GM19023 (cell line): ENCODE measurements around the gene TM9SF4.
A peak's percentile ranks its signal among the peaks of the same experiment; 100 is the strongest.

Experiments used
- ATAC-seq: cut with Tn5 transposase; IDR thresholded peaks from one replicate; pipeline ENCODE4 v1.9.1; 2021; ENCODE audit warnings: mild to moderate bottlenecking, moderate library complexity; ENCODE audit not compliant: unreplicated experiment

TM9SF4 gene

GRCh38 chr20:32109392-32110172 is at the start of gene TM9SF4:
TSS of gene TM9SF4 (plus strand) at chr20:32109714. CDS start at chr20:32109741, 27 bp downstream.
- peak; percentile 85 for ATAC-seq

- ATAC-seq: no peak
These were observed 46.7 kb upstream of the TM9SF4 start for GRCh38 chr20:32062776-32063170.

GRCh38 chr20:32063695-32064094 is 45.8 kb upstream of the TM9SF4 start:
- no peak for ATAC-seq

GRCh38 chr20:32064667-32065066 is 44.8 kb upstream of the TM9SF4 start:
- ATAC-seq: no peak

- no peak for ATAC-seq
These were observed 42.2 kb upstream of the TM9SF4 start for GRCh38 chr20:32067234-32067821.

GRCh38 chr20:32068174-32068573 is 41.3 kb upstream of the TM9SF4 start:
- ATAC-seq: no peak

- ATAC-seq: no peak
These were observed 39.8 kb upstream of the TM9SF4 start for GRCh38 chr20:32069711-32070110.

- no peak for ATAC-seq
These were observed 39.2 kb upstream of the TM9SF4 start for GRCh38 chr20:32070282-32070681.

GRCh38 chr20:32070690-32071213 is 38.8 kb upstream of the TM9SF4 start:
- no peak for ATAC-seq

- ATAC-seq: no peak
These were observed 37.9 kb upstream of the TM9SF4 start for GRCh38 chr20:32071395-32072167.

- ATAC-seq: no peak
These were observed 37.3 kb upstream of the TM9SF4 start for GRCh38 chr20:32072168-32072750.

GRCh38 chr20:32075534-32075933 is 34.0 kb upstream of the TM9SF4 start:
- no peak for ATAC-seq

GRCh38 chr20:32077190-32077589 is 32.3 kb upstream of the TM9SF4 start:
- no peak for ATAC-seq

GRCh38 chr20:32078322-32078721 is 31.2 kb upstream of the TM9SF4 start:
- no peak for ATAC-seq

- ATAC-seq: no peak
These were observed 30.7 kb upstream of the TM9SF4 start for GRCh38 chr20:32078791-32079190.

GRCh38 chr20:32079655-32080109 is 29.8 kb upstream of the TM9SF4 start:
- ATAC-seq: no peak

- ATAC-seq: no peak
These were observed 28.7 kb upstream of the TM9SF4 start for GRCh38 chr20:32080783-32081182.

- ATAC-seq: no peak
These were observed 26.0 kb upstream of the TM9SF4 start for GRCh38 chr20:32083469-32083868.

GRCh38 chr20:32087070-32087469 is 22.4 kb upstream of the TM9SF4 start:
- no peak for ATAC-seq

- no peak for ATAC-seq
These were observed 20.8 kb upstream of the TM9SF4 start for GRCh38 chr20:32088759-32089158.
